ENCODE measurements around the gene PYROXD2. TPM values are rescaled to one million over a fixed set of nuclear protein-coding genes. Genes with fewer than 3 reads are reported as not detected.

Gene PYROXD2
- total RNA-seq: 9.3 and 16.4 TPM in 2 replicates

GRCh38 chr10:98414932-98415730, at the start of gene PYROXD2:
Gene PYROXD2, minus strand, starts transcription at chr10:98415182. Its CDS starts 47 bp downstream, at chr10:98415135.

GRCh38 chr10:98446661-98447221, 31.8 kb upstream of the PYROXD2 start, which contains the start of gene HPS1:
Gene HPS1, minus strand, starts transcription at chr10:98446935. Its CDS starts 3,695 bp downstream, at chr10:98443240.

Small RNA genes lying within 50 kb of the gene (small RNA-seq; reads per million reads assigned to genes)
- gene MIR4685 (ENCODE audit: low replicate concordance): 0.23 reads per million

Other genes starting within 250 kb of the PYROXD2 start
- 23.0 and 70.5 TPM in 2 replicates for gene LOXL4, start 147.0 kb downstream of the PYROXD2 start, total RNA-seq
- 40.4 and 68.5 TPM in 2 replicates for gene HPS1, start 31.8 kb upstream of the PYROXD2 start, total RNA-seq

Measured in placental pericyte (primary cell).